K562 (cell line): Measurements from ENCODE around the gene SPHK2. TPM values are rescaled to one million over a fixed set of nuclear protein-coding genes. Genes with fewer than 3 reads are reported as not detected.
A peak's percentile ranks its signal among the peaks of the same experiment; 100 is the strongest.

Source experiments
- CBX8 ChIP-seq: fragments of 200-600 bp; sonication (generic); IDR thresholded peaks from 2 replicates; pipeline ENCODE4 v1.6.1; 2012; ENCODE audit warnings: borderline replicate concordance, mixed run types, low read depth, mild to moderate bottlenecking, moderate library complexity, mixed read lengths, low read length, control low read depth, inconsistent platforms; ENCODE audit not compliant: poor library complexity, severe bottlenecking; ENCODE audit errors: extremely low read depth
- ETV1 ChIP-seq: fragments of 450-650 bp; conservative IDR thresholded peaks from 2 replicates; pipeline ENCODE4 v1.6.1; 2016; ENCODE audit warnings: missing genetic modification characterization, control low read depth, low read depth, missing compliant biosample characterization
- FIP1L1 ChIP-seq: fragments of 200-400 bp; formaldehyde crosslinking; IDR thresholded peaks from 2 replicates; pipeline ENCODE4 v1.6.1; 2018; ENCODE audit warnings: mild to moderate bottlenecking, low read depth, low read length; ENCODE audit not compliant: poor library complexity, severe bottlenecking
- FOXK2 ChIP-seq, 2 experiments: fragments of 450-650 bp; IDR thresholded peaks in 1 of 2; conservative IDR thresholded peaks in 1 of 2; 2 replicates each; pipeline ENCODE4 v1.6.1; 2016; ENCODE audit warnings: low read depth in 2 of 2, mild to moderate bottlenecking in 1 of 2
- GABPA ChIP-seq: fragments of 200-800 bp; sonication (Bioruptor generic); conservative IDR thresholded peaks from 2 replicates; pipeline ENCODE4 v1.6.1; 2016; ENCODE audit warnings: low read depth, missing genetic modification characterization, missing compliant biosample characterization
- GABPB1 ChIP-seq: sonication (generic); formaldehyde crosslinking; IDR thresholded peaks from 2 replicates; pipeline ENCODE4 v1.8.0; 2022; ENCODE audit warnings: mild to moderate bottlenecking, missing genetic modification reagents
- GATAD2A ChIP-seq: fragments of 450-650 bp; IDR thresholded peaks from 2 replicates; pipeline ENCODE4 v1.6.1; 2017
- HCFC1 ChIP-seq: IDR thresholded peaks from 2 replicates; pipeline ENCODE4 v1.6.1; 2012; ENCODE audit warnings: low read depth, low read length, improper control_type of control experiment
- LARP7 ChIP-seq: fragments of 450-650 bp; IDR thresholded peaks from 2 replicates; pipeline ENCODE4 v1.6.1; 2016
- RUNX1 ChIP-seq: sonication (generic); IDR thresholded peaks from 2 replicates; pipeline ENCODE4 v1.6.1; 2016; ENCODE audit warnings: antibody characterized with exemption, low read depth
- SMARCA4 ChIP-seq: fragments of 450-650 bp; IDR thresholded peaks from 2 replicates; pipeline ENCODE4 v1.6.1; 2016
- SOX6 ChIP-seq: fragments of 450-650 bp; IDR thresholded peaks from 2 replicates; pipeline ENCODE4 v1.6.1; 2014; ENCODE audit warnings: mild to moderate bottlenecking
- SPI1 ChIP-seq: IDR thresholded peaks from 2 replicates; pipeline ENCODE4 v1.6.1; 2011; ENCODE audit warnings: low read depth, low read length, control low read depth, borderline replicate concordance
- SRF ChIP-seq, 2 experiments: fragments of 250-450, 450-650 bp in 1 of 2; sonication (Bioruptor Pico) in 1 of 2; sonication (generic) in 1 of 2; formaldehyde crosslinking; IDR thresholded peaks; 2 replicates each; pipeline versions ENCODE4 v1.5.0 to v1.5.1; 2020 to 2022; ENCODE audit warnings: mild to moderate bottlenecking in 1 of 2, missing genetic modification reagents in 1 of 2
- THRAP3 ChIP-seq: fragments of 450-650 bp; IDR thresholded peaks from 2 replicates; pipeline ENCODE4 v1.6.1; 2016; ENCODE audit warnings: mild to moderate bottlenecking, inconsistent platforms, borderline replicate concordance
- ZC3H11A ChIP-seq: IDR thresholded peaks from 2 replicates; pipeline ENCODE4 v1.6.1; 2012; ENCODE audit warnings: low read depth, low read length, improper control_type of control experiment
- polyA plus RNA-seq, 8 experiments: library from polyadenylated mRNA; depleted of rRNA in 4 of 8; stranded (reverse) in 5 of 8; unstranded in 3 of 8; fragments of >200 nt; fragmentation: Nextera tagmentation in 2 of 8; fragmentation: Illumina TruSeq in 1 of 8; extraction: Ambion mirVana in 2 of 8; extraction: Trizol in 1 of 8; gene quantifications; 2 replicates each; pipeline versions ENCODE4 v1.2.1 to v1.2.3, GENCODE V29; 2011 to 2014; ENCODE audit warnings: inconsistent platforms in 1 of 8, missing spikeins in 1 of 8
- total RNA-seq, 7 experiments: library from RNA; depleted of rRNA in 6 of 7; stranded (reverse); fragments of >200 nt in 6 of 7; fragmentation: Illumina TruSeq in 2 of 7; extraction: Trizol in 2 of 7; gene quantifications; 2 replicates each; pipeline versions ENCODE4 v1.2.1 to v1.2.3, GENCODE V29; 2011 to 2021; ENCODE audit warnings: low replicate concordance in 1 of 7
- TF ChIP-seq, protein P1 (sequence below): fragments of 250-450 bp; sonication (Bioruptor Pico); IDR thresholded peaks from 2 replicates; pipeline ENCODE4 v1.6.1; 2021; ENCODE audit warnings: mild to moderate bottlenecking
- TF ChIP-seq, protein P2 (sequence below): fragments of 450-650 bp; formaldehyde crosslinking; IDR thresholded peaks from 2 replicates; pipeline ENCODE4 v1.4.0; 2020; ENCODE audit warnings: mild to moderate bottlenecking, mixed read lengths
- TF ChIP-seq, protein P3 (sequence below): sonication (generic); formaldehyde crosslinking; IDR thresholded peaks from 2 replicates; pipeline ENCODE4 v1.4.0; 2020; ENCODE audit warnings: mild to moderate bottlenecking, missing genetic modification reagents
- TF ChIP-seq, protein P4 (sequence below): fragments of 450-650 bp; formaldehyde crosslinking; IDR thresholded peaks from 2 replicates; pipeline ENCODE4 v1.4.0; 2020; ENCODE audit warnings: mild to moderate bottlenecking, moderate library complexity
- TF ChIP-seq, protein P5 (sequence below): fragments of 250-450 bp; sonication (Bioruptor Pico); IDR thresholded peaks from 2 replicates; pipeline ENCODE4 v1.8.0; 2021; ENCODE audit warnings: mild to moderate bottlenecking, moderate library complexity

The SPHK2 gene
- total and polyA plus RNA-seq, 9 of the 15 experiments (the other 6 are each of a cell fraction or from before 2014, with no cell fraction given): 0.10 to 15.2 (median 2.9) TPM

DNA sequence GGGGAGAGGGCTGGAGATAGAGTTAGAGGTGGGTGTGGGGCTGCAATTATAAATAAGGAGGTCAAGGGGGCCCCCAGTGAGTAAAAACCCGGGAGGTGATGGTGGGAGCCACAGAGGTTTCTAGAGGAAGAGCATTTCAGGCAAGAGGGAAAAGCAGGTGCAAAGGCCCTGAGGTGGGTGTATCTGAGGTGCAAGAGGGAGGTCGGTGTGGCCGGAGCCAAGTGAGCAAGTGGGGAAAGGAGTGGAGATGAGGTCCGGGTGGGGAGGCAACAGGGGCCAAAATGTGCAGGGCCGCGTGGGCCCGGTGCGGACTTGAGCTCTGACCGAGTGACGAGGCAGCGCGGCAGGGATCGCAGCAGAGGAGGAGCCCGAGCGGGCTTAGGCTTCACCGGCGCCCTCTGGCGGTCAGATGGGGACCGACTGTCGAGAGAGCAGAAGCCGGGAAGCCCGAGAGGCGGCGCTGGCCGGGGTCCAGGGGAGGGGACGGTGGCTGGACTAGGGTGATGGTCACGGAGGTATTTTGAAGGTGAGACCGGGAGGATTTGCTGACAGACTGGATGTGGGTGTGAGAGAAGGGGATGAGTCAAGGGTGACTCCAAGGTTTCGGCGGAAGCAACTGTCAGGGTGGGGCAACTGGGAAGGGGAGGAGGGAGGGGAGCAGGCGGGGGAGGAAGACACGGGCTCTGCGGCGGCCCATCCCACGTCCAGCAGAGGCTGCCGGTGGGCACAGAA lies 30.5 kb upstream of the SPHK2 start (continued):
- TF ChIP-seq HCFC1 (0 out of 2 replicates have a peak, but pooled peaks have one; percentile 20), ETV1 (peak; percentile 71), FOXK2 (conservative IDR thresholded peaks at IDR 0.05 in 1 of 2, IDR thresholded peaks at IDR 0.05 in 1 of 2; ENCODE audit: low read depth in 2 of 2) (peak; percentile 11 to 20; a peak in 1 of 4 replicates), GABPB1 (CRISPR knock-in tag) (peak; percentile 85), SRF (CRISPR knock-in tag; IDR thresholded peaks at IDR 0.05) (peak in 1 of 2 experiments; percentile 59; a peak in 1 of 4 replicates), SOX6 (peak; percentile 56), FIP1L1 (peak; percentile 58), ZC3H11A (no peak), RUNX1 (no peak), CBX8 (no peak), THRAP3 (peak; percentile 92), SMARCA4 (peak; percentile 76), SPI1 (no peak), LARP7 (peak; percentile 64; the same call in 1 of the 2 replicates), GATAD2A (peak; percentile 41; the same call in 1 of the 2 replicates), GABPA (peak; percentile 33; the same call in 1 of the 2 replicates)
- TF ChIP-seq, protein P1, sequence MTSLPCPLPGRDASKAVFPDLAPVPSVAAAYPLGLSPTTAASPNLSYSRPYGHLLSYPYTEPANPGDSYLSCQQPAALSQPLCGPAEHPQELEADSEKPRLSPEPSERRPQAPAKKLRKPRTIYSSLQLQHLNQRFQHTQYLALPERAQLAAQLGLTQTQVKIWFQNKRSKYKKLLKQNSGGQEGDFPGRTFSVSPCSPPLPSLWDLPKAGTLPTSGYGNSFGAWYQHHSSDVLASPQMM (CRISPR knock-in tag): no peak
- TF ChIP-seq, protein P2, sequence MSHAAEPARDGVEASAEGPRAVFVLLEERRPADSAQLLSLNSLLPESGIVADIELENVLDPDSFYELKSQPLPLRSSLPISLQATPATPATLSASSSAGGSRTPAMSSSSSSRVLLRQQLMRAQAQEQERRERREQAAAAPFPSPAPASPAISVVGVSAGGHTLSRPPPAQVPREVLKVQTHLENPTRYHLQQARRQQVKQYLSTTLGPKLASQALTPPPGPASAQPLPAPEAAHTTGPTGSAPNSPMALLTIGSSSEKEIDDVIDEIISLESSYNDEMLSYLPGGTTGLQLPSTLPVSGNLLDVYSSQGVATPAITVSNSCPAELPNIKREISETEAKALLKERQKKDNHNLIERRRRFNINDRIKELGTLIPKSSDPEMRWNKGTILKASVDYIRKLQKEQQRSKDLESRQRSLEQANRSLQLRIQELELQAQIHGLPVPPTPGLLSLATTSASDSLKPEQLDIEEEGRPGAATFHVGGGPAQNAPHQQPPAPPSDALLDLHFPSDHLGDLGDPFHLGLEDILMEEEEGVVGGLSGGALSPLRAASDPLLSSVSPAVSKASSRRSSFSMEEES (CRISPR knock-in tag): no peak
- TF ChIP-seq, protein P3, sequence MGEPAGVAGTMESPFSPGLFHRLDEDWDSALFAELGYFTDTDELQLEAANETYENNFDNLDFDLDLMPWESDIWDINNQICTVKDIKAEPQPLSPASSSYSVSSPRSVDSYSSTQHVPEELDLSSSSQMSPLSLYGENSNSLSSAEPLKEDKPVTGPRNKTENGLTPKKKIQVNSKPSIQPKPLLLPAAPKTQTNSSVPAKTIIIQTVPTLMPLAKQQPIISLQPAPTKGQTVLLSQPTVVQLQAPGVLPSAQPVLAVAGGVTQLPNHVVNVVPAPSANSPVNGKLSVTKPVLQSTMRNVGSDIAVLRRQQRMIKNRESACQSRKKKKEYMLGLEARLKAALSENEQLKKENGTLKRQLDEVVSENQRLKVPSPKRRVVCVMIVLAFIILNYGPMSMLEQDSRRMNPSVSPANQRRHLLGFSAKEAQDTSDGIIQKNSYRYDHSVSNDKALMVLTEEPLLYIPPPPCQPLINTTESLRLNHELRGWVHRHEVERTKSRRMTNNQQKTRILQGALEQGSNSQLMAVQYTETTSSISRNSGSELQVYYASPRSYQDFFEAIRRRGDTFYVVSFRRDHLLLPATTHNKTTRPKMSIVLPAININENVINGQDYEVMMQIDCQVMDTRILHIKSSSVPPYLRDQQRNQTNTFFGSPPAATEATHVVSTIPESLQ (CRISPR knock-in tag): peak; percentile 85; the same call in 1 of the 2 replicates
- TF ChIP-seq, protein P4, sequence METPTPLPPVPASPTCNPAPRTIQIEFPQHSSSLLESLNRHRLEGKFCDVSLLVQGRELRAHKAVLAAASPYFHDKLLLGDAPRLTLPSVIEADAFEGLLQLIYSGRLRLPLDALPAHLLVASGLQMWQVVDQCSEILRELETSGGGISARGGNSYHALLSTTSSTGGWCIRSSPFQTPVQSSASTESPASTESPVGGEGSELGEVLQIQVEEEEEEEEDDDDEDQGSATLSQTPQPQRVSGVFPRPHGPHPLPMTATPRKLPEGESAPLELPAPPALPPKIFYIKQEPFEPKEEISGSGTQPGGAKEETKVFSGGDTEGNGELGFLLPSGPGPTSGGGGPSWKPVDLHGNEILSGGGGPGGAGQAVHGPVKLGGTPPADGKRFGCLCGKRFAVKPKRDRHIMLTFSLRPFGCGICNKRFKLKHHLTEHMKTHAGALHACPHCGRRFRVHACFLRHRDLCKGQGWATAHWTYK (CRISPR knock-in tag): 0 out of 2 replicates have a peak, but pooled peaks have one; percentile 19
- TF ChIP-seq, protein P5, sequence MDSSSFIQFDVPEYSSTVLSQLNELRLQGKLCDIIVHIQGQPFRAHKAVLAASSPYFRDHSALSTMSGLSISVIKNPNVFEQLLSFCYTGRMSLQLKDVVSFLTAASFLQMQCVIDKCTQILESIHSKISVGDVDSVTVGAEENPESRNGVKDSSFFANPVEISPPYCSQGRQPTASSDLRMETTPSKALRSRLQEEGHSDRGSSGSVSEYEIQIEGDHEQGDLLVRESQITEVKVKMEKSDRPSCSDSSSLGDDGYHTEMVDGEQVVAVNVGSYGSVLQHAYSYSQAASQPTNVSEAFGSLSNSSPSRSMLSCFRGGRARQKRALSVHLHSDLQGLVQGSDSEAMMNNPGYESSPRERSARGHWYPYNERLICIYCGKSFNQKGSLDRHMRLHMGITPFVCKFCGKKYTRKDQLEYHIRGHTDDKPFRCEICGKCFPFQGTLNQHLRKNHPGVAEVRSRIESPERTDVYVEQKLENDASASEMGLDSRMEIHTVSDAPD: peak; percentile 42; the same call in 1 of the 2 replicates
